ENCODE measurements around the gene PPM1E.
"Not testable (repeated sequence)": the region's sequence is repeated elsewhere in the genome, so short reads cannot be mapped to it uniquely, and the experiment has no call there.

The PPM1E gene

GRCh38 chr17:58947824-58948223 is 192.2 kb downstream of the PPM1E start:
- no peak for DNase-seq (ENCODE audit: low spot score)

- DNase-seq (ENCODE audit: low spot score): not testable (repeated sequence)
Observed at GRCh38 chr17:58954358-58954757, 198.7 kb downstream of the PPM1E start.

GRCh38 chr17:58956997-58957724 is 201.5 kb downstream of the PPM1E start:
- DNase-seq (ENCODE audit: low spot score): peak; percentile 30

- not testable (repeated sequence) for DNase-seq (ENCODE audit: low spot score)
Observed at GRCh38 chr17:58957725-58958073, 202.0 kb downstream of the PPM1E start.

- DNase-seq (ENCODE audit: low spot score): peak; percentile 16
Observed at GRCh38 chr17:58960068-58960467, 204.4 kb downstream of the PPM1E start.

- no peak for DNase-seq (ENCODE audit: low spot score)
Observed at GRCh38 chr17:58965221-58965620, 209.6 kb downstream of the PPM1E start.

GRCh38 chr17:58966208-58966607 is 210.6 kb downstream of the PPM1E start:
- no peak for DNase-seq (ENCODE audit: low spot score)

GRCh38 chr17:58968426-58969061 is 212.9 kb downstream of the PPM1E start:
- no peak for DNase-seq (ENCODE audit: low spot score)

GRCh38 chr17:58969156-58969555 is 213.5 kb downstream of the PPM1E start:
- DNase-seq (ENCODE audit: low spot score): no peak

GRCh38 chr17:58969612-58970011 is 214.0 kb downstream of the PPM1E start:
- no peak for DNase-seq (ENCODE audit: low spot score)

- DNase-seq (ENCODE audit: low spot score): no peak
Observed at GRCh38 chr17:58970609-58971450, 215.2 kb downstream of the PPM1E start.

- no peak for DNase-seq (ENCODE audit: low spot score)
Observed at GRCh38 chr17:58974354-58974753, 218.7 kb downstream of the PPM1E start.

GRCh38 chr17:58976541-58976940 is 220.9 kb downstream of the PPM1E start:
- no peak for DNase-seq (ENCODE audit: low spot score)

- DNase-seq (ENCODE audit: low spot score): no peak
Observed at GRCh38 chr17:58980706-58981481, 225.2 kb downstream of the PPM1E start.

GRCh38 chr17:58982626-58983025 is 227.0 kb downstream of the PPM1E start:
- DNase-seq (ENCODE audit: low spot score): no peak

GRCh38 chr17:58985367-58985766 is 229.7 kb downstream of the PPM1E start:
- no peak for DNase-seq (ENCODE audit: low spot score)

GRCh38 chr17:58985971-58986370 is 230.3 kb downstream of the PPM1E start:
- peak; percentile 21 for DNase-seq (ENCODE audit: low spot score)

- DNase-seq (ENCODE audit: low spot score): no peak
Observed at GRCh38 chr17:58989629-58990028, 234.0 kb downstream of the PPM1E start.

- DNase-seq (ENCODE audit: low spot score): no peak
Observed at GRCh38 chr17:58991718-58992331, 236.2 kb downstream of the PPM1E start.

GRCh38 chr17:58993311-58993710 is 237.7 kb downstream of the PPM1E start:
- DNase-seq (ENCODE audit: low spot score): no peak

- DNase-seq (ENCODE audit: low spot score): no peak
Observed at GRCh38 chr17:58995247-58995940, 239.7 kb downstream of the PPM1E start.
